WTC11 (cell line): Measurements from ENCODE around the gene PRSS27.

ENCODE experiments used
- CREM ChIP-seq: sonication (generic); formaldehyde crosslinking; IDR thresholded peaks from 2 replicates; pipeline ENCODE4 v1.8.1; 2022; ENCODE audit warnings: mild to moderate bottlenecking, missing genetic modification reagents, moderate library complexity
- FOXJ3 ChIP-seq: sonication (generic); formaldehyde crosslinking; IDR thresholded peaks from 2 replicates; pipeline ENCODE4 v1.9.0; 2021; ENCODE audit warnings: missing genetic modification reagents, mild to moderate bottlenecking, borderline replicate concordance
- NFE2L1 ChIP-seq: sonication (generic); formaldehyde crosslinking; IDR thresholded peaks from 2 replicates; pipeline ENCODE4 v1.8.1; 2023; ENCODE audit warnings: missing genetic modification reagents
- PRRX2 ChIP-seq: fragments of 250-450 bp; sonication (Bioruptor Pico); IDR thresholded peaks from 2 replicates; pipeline ENCODE4 v1.8.0; 2021; ENCODE audit warnings: mild to moderate bottlenecking
- TEAD4 ChIP-seq: sonication (generic); formaldehyde crosslinking; IDR thresholded peaks from 2 replicates; pipeline ENCODE4 v1.8.0; 2022; ENCODE audit warnings: mild to moderate bottlenecking, missing genetic modification reagents
- TF ChIP-seq, protein P1 (sequence below): sonication (generic); formaldehyde crosslinking; IDR thresholded peaks from 2 replicates; pipeline ENCODE4 v1.8.0; 2023; ENCODE audit warnings: missing genetic modification reagents
- TF ChIP-seq, protein P2 (sequence below): sonication (generic); formaldehyde crosslinking; IDR thresholded peaks from 2 replicates; pipeline ENCODE4 v1.8.1; 2023; ENCODE audit warnings: mild to moderate bottlenecking, missing genetic modification reagents, borderline replicate concordance
- TF ChIP-seq, protein P3 (sequence below): fragments of 200-600 bp; IDR thresholded peaks from 2 replicates; pipeline ENCODE4 v1.8.0; 2022; ENCODE audit warnings: antibody characterized with exemption
- TF ChIP-seq, protein P4 (sequence below): sonication (generic); formaldehyde crosslinking; IDR thresholded peaks from 2 replicates; pipeline ENCODE4 v1.8.0; 2022; ENCODE audit warnings: missing genetic modification reagents
- TF ChIP-seq, protein P5 (sequence below): sonication (generic); formaldehyde crosslinking; IDR thresholded peaks from 2 replicates; pipeline ENCODE4 v1.8.1; 2023; ENCODE audit warnings: mild to moderate bottlenecking, missing genetic modification reagents, moderate library complexity

DNA sequence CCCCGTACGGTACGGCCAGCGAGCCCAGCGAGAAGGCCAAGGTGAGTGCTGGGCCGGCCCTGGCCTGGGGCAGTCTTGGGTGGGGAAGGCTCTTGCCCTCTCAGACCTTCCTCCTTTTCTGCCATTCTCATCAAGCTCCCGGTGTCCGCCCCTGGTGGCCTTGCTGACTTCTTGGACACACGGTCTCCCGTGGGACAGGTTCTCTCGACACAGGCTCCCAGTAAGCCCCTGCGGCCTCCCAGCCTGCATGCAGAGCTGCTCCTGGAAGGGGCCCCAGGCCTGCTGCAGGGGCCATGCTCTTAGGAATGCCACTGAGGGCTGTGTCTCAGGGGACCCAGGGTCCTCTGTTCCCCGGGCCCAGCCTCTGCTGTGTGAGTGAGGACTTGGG is 17.6 kb downstream of the PRSS27 start:
- no peak for TF ChIP-seq TEAD4
- TF ChIP-seq, protein P1, sequence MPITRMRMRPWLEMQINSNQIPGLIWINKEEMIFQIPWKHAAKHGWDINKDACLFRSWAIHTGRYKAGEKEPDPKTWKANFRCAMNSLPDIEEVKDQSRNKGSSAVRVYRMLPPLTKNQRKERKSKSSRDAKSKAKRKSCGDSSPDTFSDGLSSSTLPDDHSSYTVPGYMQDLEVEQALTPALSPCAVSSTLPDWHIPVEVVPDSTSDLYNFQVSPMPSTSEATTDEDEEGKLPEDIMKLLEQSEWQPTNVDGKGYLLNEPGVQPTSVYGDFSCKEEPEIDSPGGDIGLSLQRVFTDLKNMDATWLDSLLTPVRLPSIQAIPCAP (CRISPR knock-in tag): no peak
- no peak for TF ChIP-seq CREM (CRISPR knock-in tag)
- TF ChIP-seq, protein P2, sequence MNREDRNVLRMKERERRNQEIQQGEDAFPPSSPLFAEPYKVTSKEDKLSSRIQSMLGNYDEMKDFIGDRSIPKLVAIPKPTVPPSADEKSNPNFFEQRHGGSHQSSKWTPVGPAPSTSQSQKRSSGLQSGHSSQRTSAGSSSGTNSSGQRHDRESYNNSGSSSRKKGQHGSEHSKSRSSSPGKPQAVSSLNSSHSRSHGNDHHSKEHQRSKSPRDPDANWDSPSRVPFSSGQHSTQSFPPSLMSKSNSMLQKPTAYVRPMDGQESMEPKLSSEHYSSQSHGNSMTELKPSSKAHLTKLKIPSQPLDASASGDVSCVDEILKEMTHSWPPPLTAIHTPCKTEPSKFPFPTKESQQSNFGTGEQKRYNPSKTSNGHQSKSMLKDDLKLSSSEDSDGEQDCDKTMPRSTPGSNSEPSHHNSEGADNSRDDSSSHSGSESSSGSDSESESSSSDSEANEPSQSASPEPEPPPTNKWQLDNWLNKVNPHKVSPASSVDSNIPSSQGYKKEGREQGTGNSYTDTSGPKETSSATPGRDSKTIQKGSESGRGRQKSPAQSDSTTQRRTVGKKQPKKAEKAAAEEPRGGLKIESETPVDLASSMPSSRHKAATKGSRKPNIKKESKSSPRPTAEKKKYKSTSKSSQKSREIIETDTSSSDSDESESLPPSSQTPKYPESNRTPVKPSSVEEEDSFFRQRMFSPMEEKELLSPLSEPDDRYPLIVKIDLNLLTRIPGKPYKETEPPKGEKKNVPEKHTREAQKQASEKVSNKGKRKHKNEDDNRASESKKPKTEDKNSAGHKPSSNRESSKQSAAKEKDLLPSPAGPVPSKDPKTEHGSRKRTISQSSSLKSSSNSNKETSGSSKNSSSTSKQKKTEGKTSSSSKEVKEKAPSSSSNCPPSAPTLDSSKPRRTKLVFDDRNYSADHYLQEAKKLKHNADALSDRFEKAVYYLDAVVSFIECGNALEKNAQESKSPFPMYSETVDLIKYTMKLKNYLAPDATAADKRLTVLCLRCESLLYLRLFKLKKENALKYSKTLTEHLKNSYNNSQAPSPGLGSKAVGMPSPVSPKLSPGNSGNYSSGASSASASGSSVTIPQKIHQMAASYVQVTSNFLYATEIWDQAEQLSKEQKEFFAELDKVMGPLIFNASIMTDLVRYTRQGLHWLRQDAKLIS (CRISPR knock-in tag): no peak
- TF ChIP-seq, protein P3, sequence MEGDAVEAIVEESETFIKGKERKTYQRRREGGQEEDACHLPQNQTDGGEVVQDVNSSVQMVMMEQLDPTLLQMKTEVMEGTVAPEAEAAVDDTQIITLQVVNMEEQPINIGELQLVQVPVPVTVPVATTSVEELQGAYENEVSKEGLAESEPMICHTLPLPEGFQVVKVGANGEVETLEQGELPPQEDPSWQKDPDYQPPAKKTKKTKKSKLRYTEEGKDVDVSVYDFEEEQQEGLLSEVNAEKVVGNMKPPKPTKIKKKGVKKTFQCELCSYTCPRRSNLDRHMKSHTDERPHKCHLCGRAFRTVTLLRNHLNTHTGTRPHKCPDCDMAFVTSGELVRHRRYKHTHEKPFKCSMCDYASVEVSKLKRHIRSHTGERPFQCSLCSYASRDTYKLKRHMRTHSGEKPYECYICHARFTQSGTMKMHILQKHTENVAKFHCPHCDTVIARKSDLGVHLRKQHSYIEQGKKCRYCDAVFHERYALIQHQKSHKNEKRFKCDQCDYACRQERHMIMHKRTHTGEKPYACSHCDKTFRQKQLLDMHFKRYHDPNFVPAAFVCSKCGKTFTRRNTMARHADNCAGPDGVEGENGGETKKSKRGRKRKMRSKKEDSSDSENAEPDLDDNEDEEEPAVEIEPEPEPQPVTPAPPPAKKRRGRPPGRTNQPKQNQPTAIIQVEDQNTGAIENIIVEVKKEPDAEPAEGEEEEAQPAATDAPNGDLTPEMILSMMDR: no peak
- TF ChIP-seq NFE2L1 (CRISPR knock-in tag): no peak
- no peak for TF ChIP-seq FOXJ3 (CRISPR knock-in tag)
- no peak for TF ChIP-seq PRRX2 (CRISPR knock-in tag)
- TF ChIP-seq, protein P4, sequence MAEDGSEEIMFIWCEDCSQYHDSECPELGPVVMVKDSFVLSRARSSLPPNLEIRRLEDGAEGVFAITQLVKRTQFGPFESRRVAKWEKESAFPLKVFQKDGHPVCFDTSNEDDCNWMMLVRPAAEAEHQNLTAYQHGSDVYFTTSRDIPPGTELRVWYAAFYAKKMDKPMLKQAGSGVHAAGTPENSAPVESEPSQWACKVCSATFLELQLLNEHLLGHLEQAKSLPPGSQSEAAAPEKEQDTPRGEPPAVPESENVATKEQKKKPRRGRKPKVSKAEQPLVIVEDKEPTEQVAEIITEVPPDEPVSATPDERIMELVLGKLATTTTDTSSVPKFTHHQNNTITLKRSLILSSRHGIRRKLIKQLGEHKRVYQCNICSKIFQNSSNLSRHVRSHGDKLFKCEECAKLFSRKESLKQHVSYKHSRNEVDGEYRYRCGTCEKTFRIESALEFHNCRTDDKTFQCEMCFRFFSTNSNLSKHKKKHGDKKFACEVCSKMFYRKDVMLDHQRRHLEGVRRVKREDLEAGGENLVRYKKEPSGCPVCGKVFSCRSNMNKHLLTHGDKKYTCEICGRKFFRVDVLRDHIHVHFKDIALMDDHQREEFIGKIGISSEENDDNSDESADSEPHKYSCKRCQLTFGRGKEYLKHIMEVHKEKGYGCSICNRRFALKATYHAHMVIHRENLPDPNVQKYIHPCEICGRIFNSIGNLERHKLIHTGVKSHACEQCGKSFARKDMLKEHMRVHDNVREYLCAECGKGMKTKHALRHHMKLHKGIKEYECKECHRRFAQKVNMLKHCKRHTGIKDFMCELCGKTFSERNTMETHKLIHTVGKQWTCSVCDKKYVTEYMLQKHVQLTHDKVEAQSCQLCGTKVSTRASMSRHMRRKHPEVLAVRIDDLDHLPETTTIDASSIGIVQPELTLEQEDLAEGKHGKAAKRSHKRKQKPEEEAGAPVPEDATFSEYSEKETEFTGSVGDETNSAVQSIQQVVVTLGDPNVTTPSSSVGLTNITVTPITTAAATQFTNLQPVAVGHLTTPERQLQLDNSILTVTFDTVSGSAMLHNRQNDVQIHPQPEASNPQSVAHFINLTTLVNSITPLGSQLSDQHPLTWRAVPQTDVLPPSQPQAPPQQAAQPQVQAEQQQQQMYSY (CRISPR knock-in tag): no peak
- TF ChIP-seq, protein P5, sequence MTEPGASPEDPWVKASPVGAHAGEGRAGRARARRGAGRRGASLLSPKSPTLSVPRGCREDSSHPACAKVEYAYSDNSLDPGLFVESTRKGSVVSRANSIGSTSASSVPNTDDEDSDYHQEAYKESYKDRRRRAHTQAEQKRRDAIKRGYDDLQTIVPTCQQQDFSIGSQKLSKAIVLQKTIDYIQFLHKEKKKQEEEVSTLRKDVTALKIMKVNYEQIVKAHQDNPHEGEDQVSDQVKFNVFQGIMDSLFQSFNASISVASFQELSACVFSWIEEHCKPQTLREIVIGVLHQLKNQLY (CRISPR knock-in tag): no peak
